Suprapubic skin (tissue), 4 donors: ENCODE results near the gene UCN3. TPM values are rescaled to one million over a fixed set of nuclear protein-coding genes. Genes with fewer than 3 reads are reported as not detected.

Experiments
- DNase-seq, 2 donors: peaks; one replicate each; pipeline ENCODE4 v3.0.0-alpha.2; 2019; ENCODE audit warnings: low spot score in 2 of 2
- H3K27ac ChIP-seq: fragments of 200-600 bp; sonication (generic); one replicate; pipeline ENCODE4 v1.5.1; 2019
- H3K27me3 ChIP-seq: fragments of 200-600 bp; sonication (generic); one replicate; pipeline ENCODE4 v1.5.1; 2019
- H3K36me3 ChIP-seq: fragments of 200-600 bp; sonication (generic); one replicate; pipeline ENCODE4 v1.5.1; 2019
- H3K4me1 ChIP-seq: fragments of 200-600 bp; sonication (generic); one replicate; pipeline ENCODE4 v1.5.1; 2019
- H3K4me3 ChIP-seq: fragments of 200-600 bp; sonication (generic); one replicate; pipeline ENCODE4 v1.5.1; 2019; ENCODE audit warnings: mild to moderate bottlenecking
- H3K9me3 ChIP-seq: fragments of 200-600 bp; sonication (generic); one replicate; pipeline ENCODE4 v1.5.1; 2019
- EP300 ChIP-seq: sonication (generic); formaldehyde crosslinking; IDR thresholded peaks from one replicate; pipeline ENCODE4 v1.6.1; 2017; ENCODE audit warnings: antibody characterized with exemption
- POLR2A ChIP-seq, 2 donors: fragments of 450-650 bp; IDR thresholded peaks; one replicate each; pipeline ENCODE4 v1.6.1; 2017; ENCODE audit warnings: antibody characterized with exemption in 2 of 2, mild to moderate bottlenecking in 2 of 2, moderate library complexity in 2 of 2
- POLR2AphosphoS5 ChIP-seq, 3 donors: sonication (generic); formaldehyde crosslinking; IDR thresholded peaks; one replicate each; pipeline ENCODE4 v1.6.1; 2017; ENCODE audit warnings: antibody characterized with exemption in 3 of 3
- WGBS: methylation state at CpG from one replicate; pipeline ENCODE4 v1.1.5; 2018; 5-methylcytosine and 5-hydroxymethylcytosine counted together
- total RNA-seq, 4 donors: library from RNA; depleted of rRNA; stranded (reverse); fragments of >200 nt; gene quantifications; one replicate each; pipeline ENCODE4 v1.1.0, GENCODE V29; 2016
- TF ChIP-seq, protein P1 (sequence below), 2 donors: fragments of 200-600 bp in 1 of 2; fragments of 450-650 bp in 1 of 2; sonication (generic) in 1 of 2; IDR thresholded peaks; one replicate each; pipeline ENCODE4 v1.5.1; 2016 to 2019; ENCODE audit warnings: antibody characterized with exemption in 2 of 2, mild to moderate bottlenecking in 1 of 2, moderate library complexity in 1 of 2

Gene UCN3
- total RNA-seq, 4 donors from 2014 or later, result not detected

DNA sequence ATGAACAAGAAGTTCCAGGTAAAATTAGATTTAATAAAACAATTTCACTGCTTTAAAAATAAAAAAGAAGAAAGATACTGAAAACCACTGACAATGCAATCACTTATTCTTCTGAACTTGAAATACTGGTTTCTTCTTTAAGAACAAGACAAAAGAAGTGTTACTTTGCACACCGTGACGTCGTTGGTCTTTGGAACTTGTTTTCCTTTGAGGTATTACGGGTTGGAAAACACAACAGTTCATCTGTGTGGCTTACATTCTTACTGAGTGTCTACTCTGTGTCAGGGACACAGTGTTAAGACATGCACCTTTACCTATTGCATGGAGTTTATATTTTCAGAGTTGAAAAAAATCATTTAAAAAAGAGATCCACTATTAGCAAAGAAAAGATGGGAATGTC is 41.3 kb upstream of the UCN3 start:
- H3K4me1 ChIP-seq, result no peaks in the 10 kb centered on the region
- H3K27me3 ChIP-seq, result no peaks in the 10 kb centered on the region
- 57% methylated on average over 4 of the region's 4 CpGs for WGBS
- TF ChIP-seq, protein P1, sequence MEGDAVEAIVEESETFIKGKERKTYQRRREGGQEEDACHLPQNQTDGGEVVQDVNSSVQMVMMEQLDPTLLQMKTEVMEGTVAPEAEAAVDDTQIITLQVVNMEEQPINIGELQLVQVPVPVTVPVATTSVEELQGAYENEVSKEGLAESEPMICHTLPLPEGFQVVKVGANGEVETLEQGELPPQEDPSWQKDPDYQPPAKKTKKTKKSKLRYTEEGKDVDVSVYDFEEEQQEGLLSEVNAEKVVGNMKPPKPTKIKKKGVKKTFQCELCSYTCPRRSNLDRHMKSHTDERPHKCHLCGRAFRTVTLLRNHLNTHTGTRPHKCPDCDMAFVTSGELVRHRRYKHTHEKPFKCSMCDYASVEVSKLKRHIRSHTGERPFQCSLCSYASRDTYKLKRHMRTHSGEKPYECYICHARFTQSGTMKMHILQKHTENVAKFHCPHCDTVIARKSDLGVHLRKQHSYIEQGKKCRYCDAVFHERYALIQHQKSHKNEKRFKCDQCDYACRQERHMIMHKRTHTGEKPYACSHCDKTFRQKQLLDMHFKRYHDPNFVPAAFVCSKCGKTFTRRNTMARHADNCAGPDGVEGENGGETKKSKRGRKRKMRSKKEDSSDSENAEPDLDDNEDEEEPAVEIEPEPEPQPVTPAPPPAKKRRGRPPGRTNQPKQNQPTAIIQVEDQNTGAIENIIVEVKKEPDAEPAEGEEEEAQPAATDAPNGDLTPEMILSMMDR (IDR thresholded peaks at IDR 0.05), result no peak
- TF ChIP-seq POLR2AphosphoS5 (IDR thresholded peaks at IDR 0.05) (no peak), POLR2A (IDR thresholded peaks at IDR 0.05) (no peak), EP300 (no peak)
- H3K27ac ChIP-seq, result no peak overlapping the region
- DNase-seq, result no peak
- no peaks in the 10 kb centered on the region for H3K9me3 ChIP-seq
- H3K36me3 ChIP-seq, result no peaks in the 10 kb centered on the region
- no peak overlapping the region for H3K4me3 ChIP-seq

DNA sequence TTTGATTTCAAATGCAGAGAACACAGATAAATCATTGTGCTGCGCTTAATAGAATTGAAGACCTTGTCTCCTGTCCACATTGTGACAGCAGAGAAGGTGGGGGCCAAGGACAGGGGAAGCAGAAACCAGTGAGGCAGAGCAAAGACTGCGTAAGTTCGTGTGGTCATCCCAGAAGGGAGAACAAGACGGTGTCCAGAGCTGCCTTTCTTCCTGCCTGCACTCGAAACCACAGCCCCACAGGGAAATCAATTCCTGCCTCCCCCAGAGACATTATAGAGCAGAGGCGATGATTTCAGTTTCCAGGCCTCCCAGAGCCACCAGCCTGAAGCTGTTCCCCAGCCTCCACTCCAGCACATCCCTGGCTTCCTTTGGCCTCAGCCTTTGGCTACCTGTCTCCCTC is 39.7 kb upstream of the UCN3 start:
- no peaks in the 10 kb centered on the region for H3K27me3 ChIP-seq
- H3K36me3 ChIP-seq, result no peaks in the 10 kb centered on the region
- H3K4me1 ChIP-seq, result no peaks in the 10 kb centered on the region
- TF ChIP-seq POLR2AphosphoS5 (IDR thresholded peaks at IDR 0.05), result no peak
- TF ChIP-seq EP300, result no peak
- TF ChIP-seq POLR2A (IDR thresholded peaks at IDR 0.05), result no peak
- TF ChIP-seq, protein P1 (IDR thresholded peaks at IDR 0.05), result no peak
- H3K27ac ChIP-seq, result no peak overlapping the region
- 75% methylated on average over 6 of the region's 6 CpGs for WGBS
- H3K9me3 ChIP-seq, result no peaks in the 10 kb centered on the region
- no peak for DNase-seq
- H3K4me3 ChIP-seq, result no peak overlapping the region

DNA sequence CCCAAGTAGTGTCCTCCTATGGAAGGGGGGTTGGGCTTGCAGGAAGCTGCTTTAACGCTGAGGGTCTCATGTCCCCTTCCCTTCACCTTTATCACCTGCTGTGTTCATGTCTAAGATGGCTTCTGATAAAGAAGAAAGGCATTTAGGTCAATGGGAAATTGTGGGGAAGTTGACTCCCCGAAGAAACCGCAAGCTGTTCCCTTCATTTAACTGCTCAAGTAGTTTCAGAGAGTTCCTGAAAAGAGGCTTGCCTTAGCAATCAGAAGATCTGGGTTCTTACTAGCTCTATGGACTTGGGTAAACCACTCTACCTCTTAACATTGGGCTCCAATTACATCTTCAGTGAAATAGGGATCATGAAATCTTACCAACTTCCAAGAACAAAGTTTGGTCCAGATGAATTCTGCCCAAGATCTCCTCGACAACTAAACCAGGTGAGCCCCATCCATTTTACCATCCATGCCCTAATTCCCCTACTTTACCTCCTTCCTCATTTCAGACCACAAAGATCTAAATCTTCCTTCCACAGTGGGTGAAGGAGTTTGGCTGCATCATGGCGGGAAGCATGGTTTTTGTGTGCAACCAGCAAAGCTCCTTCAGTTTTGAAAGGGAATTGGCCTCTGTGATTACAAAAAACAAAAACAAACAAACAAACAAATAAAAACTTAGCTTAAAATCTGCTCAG is 30.4 kb upstream of the UCN3 start:
- WGBS, result 70% methylated on average over 5 of the region's 5 CpGs
- Histone ChIP-seq H3K4me3 (no peak overlapping the region), H3K27ac (no peak overlapping the region), H3K36me3 (no peaks in the 10 kb centered on the region), H3K27me3 (peaks cover 13% of the 10 kb centered on the region), H3K9me3 (no peaks in the 10 kb centered on the region), H3K4me1 (no peaks in the 10 kb centered on the region)
- DNase-seq, result no peak
- TF ChIP-seq, protein P1 (IDR thresholded peaks at IDR 0.05), result no peak
- TF ChIP-seq POLR2A (IDR thresholded peaks at IDR 0.05) (no peak), EP300 (no peak), POLR2AphosphoS5 (IDR thresholded peaks at IDR 0.05) (no peak)

DNA sequence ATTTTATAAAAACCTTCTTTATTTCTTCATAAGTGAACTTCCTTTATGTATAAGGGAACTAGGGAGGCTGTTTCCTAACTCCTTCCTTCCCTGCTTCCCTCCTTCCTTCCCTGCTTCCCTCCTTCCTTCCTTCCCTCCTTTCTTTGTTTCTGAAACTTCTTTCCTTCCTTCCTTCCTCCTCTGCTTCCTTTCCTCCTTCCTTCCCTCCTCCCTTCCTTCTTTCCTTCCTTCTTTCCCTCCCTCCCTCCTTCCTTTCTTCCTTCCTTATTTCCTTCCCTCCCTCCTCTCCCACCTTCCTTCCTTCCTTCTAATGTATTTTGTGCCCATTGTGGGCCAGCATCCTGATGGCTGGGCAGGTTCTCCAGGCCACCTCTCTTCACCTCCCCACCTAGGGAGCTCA is 26.8 kb upstream of the UCN3 start:
- Histone ChIP-seq H3K27ac (no peak overlapping the region), H3K9me3 (no peaks in the 10 kb centered on the region), H3K4me1 (no peaks in the 10 kb centered on the region)

DNA sequence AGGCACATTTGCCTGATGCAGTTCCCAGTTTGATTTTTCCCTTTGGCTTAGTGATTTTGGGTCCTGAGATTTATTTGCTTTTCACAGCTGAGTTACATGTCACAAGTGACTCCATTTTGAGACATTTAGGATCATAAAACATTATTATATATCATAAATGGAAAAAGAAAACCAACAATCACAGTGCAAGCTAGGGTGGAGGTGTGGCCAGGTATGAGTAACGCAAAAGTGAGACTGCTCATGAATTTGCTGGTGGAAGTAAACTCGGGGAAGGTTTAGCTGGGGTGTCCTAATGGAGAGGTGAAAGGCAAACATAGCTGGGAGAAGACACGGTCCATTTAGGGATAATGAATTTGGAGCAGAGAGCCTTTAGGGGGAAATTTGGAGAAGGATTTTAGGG is 21.7 kb upstream of the UCN3 start:
- TF ChIP-seq EP300 (no peak), POLR2AphosphoS5 (IDR thresholded peaks at IDR 0.05) (no peak), POLR2A (IDR thresholded peaks at IDR 0.05) (no peak)
- TF ChIP-seq, protein P1 (IDR thresholded peaks at IDR 0.05), result no peak
- no peaks in the 10 kb centered on the region for H3K36me3 ChIP-seq

More for the DNA sequence above, 26.8 kb upstream of the UCN3 start:
- no peaks in the 10 kb centered on the region for H3K36me3 ChIP-seq
- H3K4me3 ChIP-seq, result no peak overlapping the region
- DNase-seq, result no peak
- TF ChIP-seq POLR2AphosphoS5 (IDR thresholded peaks at IDR 0.05), result no peak
- no peak for TF ChIP-seq POLR2A (IDR thresholded peaks at IDR 0.05)
- TF ChIP-seq EP300, result no peak
- TF ChIP-seq, protein P1 (IDR thresholded peaks at IDR 0.05), result no peak
- H3K27me3 ChIP-seq, result peaks cover 8% of the 10 kb centered on the region

More for the DNA sequence above, 21.7 kb upstream of the UCN3 start:
- Histone ChIP-seq H3K4me1 (no peaks in the 10 kb centered on the region), H3K4me3 (no peak overlapping the region), H3K9me3 (no peaks in the 10 kb centered on the region), H3K27me3 (no peaks in the 10 kb centered on the region), H3K27ac (no peak overlapping the region)
- 91% methylated on average over 3 of the region's 3 CpGs for WGBS
- no peak for DNase-seq
